H4 (cell line): Measurements from ENCODE around the gene RPL9. TPM values are rescaled to one million over a fixed set of nuclear protein-coding genes. Genes with fewer than 3 reads are reported as not detected.
A peak's percentile ranks its signal among the peaks of the same experiment; 100 is the strongest.
"Not testable (repeated sequence)": the region's sequence is repeated elsewhere in the genome, so short reads cannot be mapped to it uniquely, and the experiment has no call there.

Experiments used
- DNase-seq: peaks from one replicate; pipeline ENCODE4 v3.0.0-alpha.2; 2015; ENCODE audit warnings: low spot score
- total RNA-seq: library from RNA; depleted of rRNA; stranded (reverse); fragments of >200 nt; shearing (Covaris generic); gene quantifications from 2 replicates; pipeline ENCODE4 v1.2.3, GENCODE V29; 2014

RPL9 gene
- total RNA-seq, 1 experiment from 2014 or later, result 4,508 TPM

- DNase-seq, result no peak
Measured at GRCh38 chr4:39466747-39467146, 8.0 kb upstream of the RPL9 start.

GRCh38 chr4:39464886-39465501 is 6.3 kb upstream of the RPL9 start:
- DNase-seq, result peak; percentile 91

GRCh38 chr4:39458161-39458504 is 589 bp downstream of the RPL9 start:
- not testable (repeated sequence) for DNase-seq

GRCh38 chr4:39456946-39457763 is 1.6 kb downstream of the RPL9 start:
- DNase-seq, result no peak

GRCh38 chr4:39455486-39455885 is 3.2 kb downstream of the RPL9 start:
- no peak for DNase-seq

- no peak for DNase-seq
Measured at GRCh38 chr4:39453738-39454137, 5.0 kb downstream of the RPL9 start.

GRCh38 chr4:39452860-39453587 is 5.7 kb downstream of the RPL9 start:
- no peak for DNase-seq

- no peak for DNase-seq
Measured at GRCh38 chr4:39452153-39452859, 6.4 kb downstream of the RPL9 start.

GRCh38 chr4:39451423-39452023 is 7.2 kb downstream of the RPL9 start:
- DNase-seq, result no peak

GRCh38 chr4:39450618-39451017 is 8.1 kb downstream of the RPL9 start:
- DNase-seq, result no peak

GRCh38 chr4:39446842-39447573 is 11.7 kb downstream of the RPL9 start:
- DNase-seq, result no peak

GRCh38 chr4:39446483-39446841 is 12.3 kb downstream of the RPL9 start:
- DNase-seq, result no peak

GRCh38 chr4:39442998-39443397 is 15.7 kb downstream of the RPL9 start:
- DNase-seq, result no peak

GRCh38 chr4:39441593-39441992 is 17.1 kb downstream of the RPL9 start:
- DNase-seq, result no peak

GRCh38 chr4:39435659-39436563 is 22.8 kb downstream of the RPL9 start:
- DNase-seq, result no peak

GRCh38 chr4:39433878-39434492 is 24.7 kb downstream of the RPL9 start:
- no peak for DNase-seq

- no peak for DNase-seq
Measured at GRCh38 chr4:39429476-39430334, 29.0 kb downstream of the RPL9 start.

- DNase-seq, result no peak
Measured at GRCh38 chr4:39427520-39428114, 31.1 kb downstream of the RPL9 start.
